ENCODE results near the gene NDUFS6. TPM values are rescaled to one million over a fixed set of nuclear protein-coding genes. Genes with fewer than 3 reads are reported as not detected.

The NDUFS6 gene
- polyA plus RNA-seq, result 10 to 100 TPM; 27.8 to 73.7 (median 72.3) TPM

DNA sequence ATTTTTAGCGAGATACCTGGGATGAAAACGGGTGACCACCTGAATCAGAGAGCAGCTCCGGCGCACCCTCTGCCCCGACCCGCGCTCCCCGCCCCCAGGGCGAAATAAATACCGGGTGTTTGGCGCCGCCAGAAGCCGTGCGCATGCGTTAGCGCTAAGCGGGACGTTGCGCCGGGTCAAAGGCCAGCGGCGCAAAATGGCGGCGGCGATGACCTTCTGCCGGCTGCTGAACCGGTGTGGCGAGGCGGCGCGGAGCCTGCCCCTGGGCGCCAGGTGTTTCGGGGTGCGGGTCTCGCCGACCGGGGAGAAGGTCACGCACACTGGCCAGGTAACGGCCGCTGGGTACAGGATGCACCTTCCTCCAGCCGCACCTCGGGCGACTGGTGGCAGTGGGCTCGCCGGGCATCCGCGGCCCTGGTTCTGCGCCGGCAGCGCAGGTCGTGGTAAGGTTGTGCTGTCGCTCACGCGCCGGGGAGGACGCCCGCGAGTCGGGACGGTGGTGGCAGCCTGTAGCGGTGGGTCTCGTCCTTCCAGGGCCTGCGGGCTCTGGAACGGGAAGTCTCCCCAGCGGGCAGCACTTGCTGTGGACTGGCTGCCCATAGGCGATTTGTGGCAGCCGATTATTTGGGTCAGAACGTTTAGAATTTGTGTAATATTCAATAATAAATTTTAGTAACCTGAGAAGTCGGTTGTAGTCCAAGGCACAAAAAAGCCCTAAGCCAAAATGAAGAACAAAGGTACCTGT is at the start of gene NDUFS6:
Gene NDUFS6 (plus strand): TSS at position 186 of the 745 bp plus-strand sequence. CDS start 11 bp downstream, at position 197.
- no peak within 1 kb of the TSS for H3K27ac ChIP-seq (ENCODE audit: low read depth, low read length)
- WGBS, 3 donors, result 0 to 1% (median 0%) methylated on average over 60 to 69 of the region's 69 CpGs

DNA sequence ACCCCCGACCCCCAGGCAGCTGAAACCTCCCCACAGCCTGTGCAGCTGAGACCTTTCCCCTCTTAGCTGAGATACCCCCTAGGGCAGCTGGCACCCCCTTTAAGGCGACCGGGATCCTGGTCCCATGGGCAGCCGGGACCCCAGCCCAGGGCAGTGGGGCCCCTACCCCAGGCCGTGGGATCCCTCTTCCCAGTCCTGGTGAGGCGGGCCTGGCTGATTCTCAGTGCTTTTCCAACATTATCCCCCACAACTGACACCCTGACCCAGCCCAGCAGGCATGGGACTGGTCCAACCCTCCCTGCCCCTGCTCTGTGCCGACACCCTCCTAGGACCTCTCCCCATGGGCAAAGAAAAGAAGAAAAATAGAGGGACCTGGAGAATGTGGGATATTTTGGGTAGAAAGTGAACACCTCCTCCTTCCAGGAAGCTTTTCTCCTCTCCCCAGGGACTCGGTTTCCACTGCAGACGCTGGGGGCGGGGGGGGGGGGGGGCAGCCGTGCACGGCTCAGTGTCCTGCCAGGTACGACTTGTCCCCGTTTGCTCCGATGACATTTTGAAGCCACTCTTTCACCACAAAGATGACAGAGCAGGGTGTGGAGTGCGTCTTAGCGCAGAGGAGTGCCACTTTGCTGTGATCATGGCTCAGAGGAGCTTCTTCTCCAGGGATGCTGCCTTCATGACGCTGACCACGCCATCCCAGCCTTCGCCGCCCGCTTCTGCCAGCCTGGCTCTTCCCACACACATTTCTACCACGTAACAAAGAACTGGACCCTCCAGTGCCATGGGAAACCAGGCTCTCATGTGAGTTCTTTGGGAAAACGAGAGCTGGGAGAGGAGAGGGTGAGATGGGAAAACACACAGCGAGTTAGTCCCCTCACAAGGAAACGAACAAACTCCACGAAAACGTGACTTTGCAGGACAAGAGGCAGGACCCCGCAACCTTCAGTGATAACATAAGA is 49.1 kb upstream of the NDUFS6 start:
- WGBS, 3 donors, result 77 to 86% (median 77%) methylated on average over 24 to 29 of the region's 29 CpGs
- no peak overlapping the region for H3K27ac ChIP-seq (ENCODE audit: low read depth, low read length)

DNA sequence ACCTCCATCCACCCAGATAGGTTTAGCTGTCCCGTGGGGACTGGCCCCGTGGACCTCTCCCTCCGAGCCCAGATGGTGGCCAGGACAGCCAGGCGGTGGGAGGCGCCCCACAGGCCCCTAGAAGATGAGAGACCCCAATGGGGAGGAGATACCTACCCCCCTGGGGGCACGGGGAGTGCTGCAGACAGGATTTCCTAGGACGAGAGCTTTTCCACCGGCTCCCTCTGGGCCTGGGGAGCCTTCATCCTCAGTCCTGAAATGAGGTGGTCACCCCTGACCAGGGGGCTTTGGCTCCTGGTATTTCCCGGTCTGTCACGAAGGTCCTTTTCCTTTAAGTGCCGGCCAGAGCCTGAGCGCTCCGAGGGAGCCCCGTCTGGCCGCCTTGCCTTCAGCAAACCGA is 48.3 kb upstream of the NDUFS6 start:
- H3K27ac ChIP-seq (ENCODE audit: low read depth, low read length), result no peak overlapping the region
- 76 to 83% (median 77%) methylated on average over 16 of the region's 16 CpGs for WGBS, 3 donors

DNA sequence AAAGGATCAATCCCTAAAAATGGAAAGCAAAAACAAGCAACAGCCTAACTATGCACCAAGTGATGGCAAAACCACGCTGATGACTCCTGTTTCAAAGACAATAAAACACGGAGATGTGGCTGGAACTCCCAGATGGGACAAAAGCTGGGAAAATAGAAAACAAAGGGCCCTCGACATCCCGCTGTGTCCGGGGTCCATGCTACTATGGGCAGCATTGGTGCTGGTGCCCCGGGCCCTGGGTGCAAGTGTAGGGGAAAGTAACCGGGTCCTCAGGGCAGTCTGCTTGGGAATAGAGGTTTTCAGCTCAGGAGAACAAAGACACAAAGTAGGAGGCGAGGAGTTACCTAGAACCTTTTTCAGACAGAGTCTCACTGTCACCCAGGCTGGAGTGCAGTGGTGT is 47.7 kb upstream of the NDUFS6 start:
- 78 to 87% (median 82%) methylated on average over 8 of the region's 8 CpGs for WGBS, 3 donors
- no peak overlapping the region for H3K27ac ChIP-seq (ENCODE audit: low read depth, low read length)

DNA sequence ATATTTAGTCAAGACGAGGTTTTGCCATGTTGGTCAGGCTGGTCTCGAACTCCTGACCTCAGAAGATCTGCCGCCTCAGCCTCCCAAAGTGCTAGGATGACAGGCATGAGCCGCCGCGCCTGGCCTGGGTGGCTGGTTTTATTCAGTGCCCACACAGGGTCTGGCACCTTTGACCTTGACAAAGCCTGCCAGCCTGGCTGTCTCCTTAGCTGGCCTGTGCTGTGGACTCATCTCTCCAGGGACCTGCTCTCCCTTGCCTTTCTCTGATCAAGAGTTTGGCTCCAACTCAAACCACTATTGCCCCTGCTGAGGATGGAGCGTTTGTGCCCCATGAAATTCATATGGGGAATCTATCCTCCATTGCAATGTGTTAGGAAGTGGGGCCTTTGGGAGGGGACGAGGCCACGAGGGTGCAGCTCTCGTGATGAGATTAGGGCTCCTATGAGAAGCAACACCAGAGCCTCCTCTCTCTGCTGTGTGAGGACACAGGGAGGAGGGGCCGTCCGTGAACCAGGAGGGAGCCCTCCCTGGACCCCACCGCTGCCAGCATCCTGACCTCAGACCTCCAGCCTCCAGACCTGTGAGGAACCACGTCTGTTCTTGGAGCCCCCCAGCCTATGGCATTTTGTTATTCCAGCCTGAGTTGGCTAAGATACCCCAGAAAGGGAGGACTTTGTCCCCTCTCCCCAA is 46.5 kb upstream of the NDUFS6 start:
- 72 to 79% (median 73%) methylated on average over 14 of the region's 14 CpGs for WGBS, 3 donors
- H3K27ac ChIP-seq (ENCODE audit: low read depth, low read length), result no peak overlapping the region

DNA sequence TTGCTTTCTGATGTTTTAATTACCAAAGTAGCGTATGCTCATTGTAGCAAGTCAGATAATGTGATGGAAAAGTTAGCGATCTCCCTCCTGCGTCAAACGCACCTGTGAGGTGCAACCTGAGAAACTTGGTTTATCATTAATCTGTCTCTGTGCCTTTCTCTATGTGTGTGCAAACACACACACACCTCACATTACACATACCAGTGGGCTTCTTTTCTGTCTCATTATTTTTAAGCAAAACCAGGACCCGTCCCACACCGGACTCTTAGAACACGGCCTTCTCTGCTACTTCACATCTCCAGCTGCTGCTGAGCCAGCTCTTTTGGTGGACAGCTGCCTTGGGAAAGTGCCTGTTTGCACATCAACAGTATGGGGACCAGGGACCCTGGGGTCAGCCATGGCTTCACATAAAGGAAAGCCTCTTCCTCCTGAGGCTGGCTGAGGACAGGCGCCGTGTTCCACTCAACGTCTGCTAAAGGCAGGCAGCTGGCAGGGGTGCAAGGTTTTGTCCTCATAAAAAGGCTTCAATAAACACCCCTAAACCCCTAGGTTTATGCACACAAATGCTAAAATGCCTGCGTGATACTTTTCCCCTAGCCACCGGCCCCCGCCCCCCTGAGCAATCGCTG is 45.8 kb upstream of the NDUFS6 start:
- WGBS, 3 donors, result 37 to 67% (median 59%) methylated on average over 14 of the region's 14 CpGs

DNA sequence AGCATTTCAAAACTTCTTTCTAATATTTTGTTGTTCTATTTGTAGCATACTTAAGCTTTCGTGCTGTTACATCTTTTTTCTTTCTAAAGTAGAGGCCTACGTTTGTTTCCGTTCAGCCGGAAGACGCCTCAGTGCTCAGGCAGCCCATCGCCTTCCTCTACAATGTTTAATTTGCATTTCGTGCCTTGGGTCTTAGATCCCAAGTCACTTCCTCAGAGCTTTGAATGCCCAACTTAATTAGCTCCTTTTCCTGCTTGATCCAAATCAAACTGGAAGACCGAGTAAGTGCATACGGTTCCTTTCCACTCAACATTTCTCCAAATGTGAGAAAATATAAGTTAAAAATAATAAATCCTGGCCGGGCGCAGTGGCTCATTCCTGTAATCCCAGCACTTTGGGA is 44.7 kb upstream of the NDUFS6 start:
- no peak overlapping the region for H3K27ac ChIP-seq (ENCODE audit: low read depth, low read length)
- 63 to 85% (median 65%) methylated on average over 11 of the region's 11 CpGs for WGBS, 3 donors

More for the DNA sequence above, 45.8 kb upstream of the NDUFS6 start:
- no peak overlapping the region for H3K27ac ChIP-seq (ENCODE audit: low read depth, low read length)

GRCh38 chr5:1757511-1757910 is 43.7 kb upstream of the NDUFS6 start:
- WGBS, 3 donors, result 79 to 90% (median 88%) methylated on average over 10 of the region's 10 CpGs
- no peak overlapping the region for H3K27ac ChIP-seq (ENCODE audit: low read depth, low read length)

- H3K27ac ChIP-seq (ENCODE audit: low read depth, low read length), result no peak overlapping the region
- 67 to 92% (median 84%) methylated on average over 3 of the region's 3 CpGs for WGBS, 3 donors
Measured at GRCh38 chr5:1758574-1758973, 42.6 kb upstream of the NDUFS6 start.

DNA sequence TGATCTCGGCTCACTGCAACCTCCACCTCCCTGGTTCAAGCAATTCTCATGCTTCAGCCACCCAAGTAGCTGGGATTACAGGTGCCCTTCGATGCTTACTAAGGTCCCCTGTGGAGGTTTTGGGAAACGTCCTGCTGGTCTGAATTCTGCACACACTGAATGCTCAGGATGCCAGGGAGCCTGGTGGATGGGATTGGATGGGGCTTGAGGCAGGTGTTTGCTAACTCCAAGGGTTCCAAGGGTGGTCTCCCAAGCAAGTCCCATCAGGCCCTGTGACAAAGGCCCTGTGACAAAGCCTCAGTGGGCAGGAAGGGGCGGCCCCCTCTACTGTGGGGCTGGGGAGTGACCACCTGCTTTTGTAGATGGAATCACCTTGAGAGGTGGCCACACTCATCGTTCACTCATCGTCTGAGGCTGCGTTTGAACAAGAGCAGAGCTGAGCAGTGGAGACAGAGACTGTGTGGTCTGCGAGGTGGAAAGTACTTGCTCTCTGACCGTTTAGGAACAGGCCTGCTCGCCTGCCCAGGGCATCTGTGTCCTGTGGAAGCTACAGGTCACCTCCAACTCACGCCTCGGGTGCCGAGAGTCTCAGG is 41.7 kb upstream of the NDUFS6 start:
- H3K27ac ChIP-seq (ENCODE audit: low read depth, low read length), result no peak overlapping the region
- WGBS, 3 donors, result 72 to 85% (median 83%) methylated on average over 13 of the region's 13 CpGs

DNA sequence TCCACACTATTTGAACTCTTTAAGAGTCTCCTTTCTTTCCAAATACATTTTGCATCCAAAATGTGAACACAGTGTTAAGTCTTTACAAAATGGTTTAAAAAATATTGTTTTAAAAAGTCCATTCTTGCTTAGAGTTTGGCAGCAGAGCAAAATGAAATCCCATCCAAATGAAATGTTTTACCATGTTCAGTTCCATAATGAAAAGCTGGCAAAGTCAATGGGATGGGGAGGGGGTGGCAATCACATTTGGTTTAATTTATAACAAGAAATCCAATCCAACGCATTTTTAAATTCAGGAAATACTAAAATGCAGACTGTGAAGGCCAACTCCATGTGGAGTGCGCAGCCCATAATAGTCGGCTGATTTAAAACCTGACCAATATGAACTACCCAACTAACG is 41.0 kb upstream of the NDUFS6 start:
- H3K27ac ChIP-seq (ENCODE audit: low read depth, low read length), result no peak overlapping the region
- 63 to 84% (median 81%) methylated on average over 4 of the region's 4 CpGs for WGBS, 3 donors

- 61 to 79% (median 76%) methylated on average over 28 of the region's 28 CpGs for WGBS, 3 donors
- H3K27ac ChIP-seq (ENCODE audit: low read depth, low read length), result no peak overlapping the region
Measured at GRCh38 chr5:1760656-1761452, 40.4 kb upstream of the NDUFS6 start.

DNA sequence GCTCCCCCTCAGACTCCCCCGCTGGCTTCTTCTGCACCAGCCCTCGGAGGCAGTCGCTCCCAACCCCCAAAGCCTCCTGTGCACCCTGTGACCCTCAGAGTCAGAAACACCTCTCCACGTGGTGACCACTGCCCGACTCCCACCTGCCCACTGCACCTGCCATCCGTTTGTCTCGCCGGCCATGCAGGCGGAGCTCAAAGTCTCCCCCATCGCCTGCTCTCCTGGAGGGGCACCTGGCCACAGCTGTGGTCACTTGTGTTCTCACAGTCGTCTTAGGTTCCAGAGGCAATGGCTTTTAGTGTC is 39.8 kb upstream of the NDUFS6 start:
- no peak overlapping the region for H3K27ac ChIP-seq (ENCODE audit: low read depth, low read length)
- WGBS, 3 donors, result 74 to 81% (median 80%) methylated on average over 11 of the region's 11 CpGs

DNA sequence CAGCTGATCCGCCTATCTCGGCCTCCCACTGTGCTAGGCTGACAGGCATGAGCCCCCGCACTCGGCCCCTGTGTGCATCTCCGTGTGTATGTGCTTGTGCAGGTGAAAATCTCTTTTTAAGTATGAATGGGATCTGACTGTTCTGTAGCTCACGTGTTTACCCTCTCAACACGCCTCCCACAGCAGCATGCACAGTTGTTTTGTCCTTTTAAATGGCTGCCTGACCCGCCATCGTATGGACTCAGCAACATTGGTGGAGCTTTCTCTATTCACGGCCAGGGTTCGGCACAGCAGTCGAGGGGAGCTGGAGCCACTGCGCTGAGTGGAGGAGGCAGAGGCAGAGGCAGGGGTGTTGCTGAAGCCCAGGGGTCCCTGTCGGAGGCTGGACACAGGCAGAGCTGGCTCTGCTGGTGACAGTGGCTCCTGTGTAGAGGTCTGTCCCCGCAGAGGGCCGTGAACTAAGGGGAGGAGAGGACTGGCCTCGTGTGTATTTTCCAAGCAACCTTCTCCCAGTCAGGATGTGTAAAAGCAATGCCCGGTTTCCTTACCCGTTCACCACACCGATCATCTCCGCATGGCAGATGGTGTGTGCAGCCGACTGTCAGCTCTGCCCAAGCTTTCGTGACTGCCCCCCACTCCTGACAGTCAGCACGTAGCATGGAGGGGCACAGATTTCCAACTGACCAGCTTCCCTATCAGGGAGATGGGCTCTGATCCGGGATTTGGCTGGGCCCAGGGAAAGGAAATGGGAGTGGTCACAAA is 38.9 kb upstream of the NDUFS6 start:
- 81 to 83% (median 82%) methylated on average over 25 of the region's 25 CpGs for WGBS, 3 donors
- no peak overlapping the region for H3K27ac ChIP-seq (ENCODE audit: low read depth, low read length)

- 70 to 80% (median 71%) methylated on average over 13 of the region's 13 CpGs for WGBS, 3 donors
- H3K27ac ChIP-seq (ENCODE audit: low read depth, low read length), result no peak overlapping the region
Measured at GRCh38 chr5:1762883-1763547, 38.2 kb upstream of the NDUFS6 start.

- WGBS, 3 donors, result 23 to 32% (median 31%) methylated on average over 15 of the region's 15 CpGs
- no peak overlapping the region for H3K27ac ChIP-seq (ENCODE audit: low read depth, low read length)
Measured at GRCh38 chr5:1763548-1763911, 37.7 kb upstream of the NDUFS6 start.
